Measurements from ENCODE around the gene MSX1. TPM values are rescaled to one million over a fixed set of nuclear protein-coding genes. Genes with fewer than 3 reads are reported as not detected.

The MSX1 gene
- total RNA-seq, 2 experiments from 2014 or later = 0.16 to 2.1 TPM

DNA sequence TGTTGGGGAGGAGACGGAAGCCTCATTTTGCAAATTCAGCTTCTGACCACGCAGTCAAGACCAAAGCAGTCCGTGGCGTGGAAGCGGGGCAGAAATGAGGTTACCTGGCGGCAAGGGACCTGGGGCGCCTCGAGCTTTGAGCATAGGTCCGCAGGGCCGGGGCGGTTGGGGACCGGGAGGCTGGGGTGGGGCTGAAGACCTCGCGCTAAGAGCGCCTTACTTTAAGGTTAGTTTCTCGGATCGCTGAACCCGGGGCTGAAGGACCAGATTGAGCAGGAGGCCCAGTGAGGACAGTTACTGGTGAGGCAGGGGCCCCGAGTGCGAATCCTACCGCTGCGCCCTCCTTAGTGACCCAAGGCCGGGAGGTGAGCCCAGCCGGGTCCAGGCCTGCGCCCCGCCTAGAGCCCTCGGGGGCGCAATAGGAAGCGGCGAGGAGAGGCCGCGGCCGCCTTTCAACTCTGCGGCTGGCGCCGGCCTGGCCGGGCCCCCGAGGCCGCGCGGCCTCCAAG is 7.5 kb downstream of the MSX1 start:
- no peak overlapping the region for H3K4me2 ChIP-seq (ENCODE audit: low read length)
- TF ChIP-seq EZH2phosphoT487 (IDR thresholded peaks at IDR 0.05; ENCODE audit: borderline replicate concordance, low read depth, low read length) = no peak
- TF ChIP-seq, protein P1, sequence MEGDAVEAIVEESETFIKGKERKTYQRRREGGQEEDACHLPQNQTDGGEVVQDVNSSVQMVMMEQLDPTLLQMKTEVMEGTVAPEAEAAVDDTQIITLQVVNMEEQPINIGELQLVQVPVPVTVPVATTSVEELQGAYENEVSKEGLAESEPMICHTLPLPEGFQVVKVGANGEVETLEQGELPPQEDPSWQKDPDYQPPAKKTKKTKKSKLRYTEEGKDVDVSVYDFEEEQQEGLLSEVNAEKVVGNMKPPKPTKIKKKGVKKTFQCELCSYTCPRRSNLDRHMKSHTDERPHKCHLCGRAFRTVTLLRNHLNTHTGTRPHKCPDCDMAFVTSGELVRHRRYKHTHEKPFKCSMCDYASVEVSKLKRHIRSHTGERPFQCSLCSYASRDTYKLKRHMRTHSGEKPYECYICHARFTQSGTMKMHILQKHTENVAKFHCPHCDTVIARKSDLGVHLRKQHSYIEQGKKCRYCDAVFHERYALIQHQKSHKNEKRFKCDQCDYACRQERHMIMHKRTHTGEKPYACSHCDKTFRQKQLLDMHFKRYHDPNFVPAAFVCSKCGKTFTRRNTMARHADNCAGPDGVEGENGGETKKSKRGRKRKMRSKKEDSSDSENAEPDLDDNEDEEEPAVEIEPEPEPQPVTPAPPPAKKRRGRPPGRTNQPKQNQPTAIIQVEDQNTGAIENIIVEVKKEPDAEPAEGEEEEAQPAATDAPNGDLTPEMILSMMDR (conservative IDR thresholded peaks at IDR 0.05; ENCODE audit: low read length) = no peak
- no peak overlapping the region for H2AFZ ChIP-seq (ENCODE audit: low read length)
- BruUV-seq (replicated peaks) = no TSS peak
- H3K9me2 ChIP-seq (ENCODE audit: insufficient read depth, low read length) = no peaks in the 10 kb centered on the region
- H3K27ac ChIP-seq (ENCODE audit: low read depth, low read length, poor library complexity, severe bottlenecking) = no peak overlapping the region
- DNase-seq (ENCODE audit: low spot score) = no peak
- H4K20me1 ChIP-seq (ENCODE audit: insufficient read depth, low read length) = no peaks in the 10 kb centered on the region
- CTCF ChIA-PET (ENCODE audit: unreplicated experiment) = no interaction called here
- H3K79me2 ChIP-seq (ENCODE audit: insufficient read depth, low read depth, low read length) = no peaks in the 10 kb centered on the region
- H3K4me1 ChIP-seq (ENCODE audit: insufficient read depth, low read length, poor library complexity, severe bottlenecking) = no peaks in the 10 kb centered on the region
- no peak overlapping the region for H3K4me3 ChIP-seq (ENCODE audit: low read depth, low read length, poor library complexity, severe bottlenecking)
- POLR2A ChIA-PET = no interaction called here
- no peaks in the 10 kb centered on the region for H3K36me3 ChIP-seq (ENCODE audit: insufficient read depth, low read length)
- intact Hi-C loops (cut with micrococcal nuclease; ENCODE audit: unreplicated experiment) = no loop called here
- no peaks in the 10 kb centered on the region for H3K9me3 ChIP-seq (ENCODE audit: low read length)

DNA sequence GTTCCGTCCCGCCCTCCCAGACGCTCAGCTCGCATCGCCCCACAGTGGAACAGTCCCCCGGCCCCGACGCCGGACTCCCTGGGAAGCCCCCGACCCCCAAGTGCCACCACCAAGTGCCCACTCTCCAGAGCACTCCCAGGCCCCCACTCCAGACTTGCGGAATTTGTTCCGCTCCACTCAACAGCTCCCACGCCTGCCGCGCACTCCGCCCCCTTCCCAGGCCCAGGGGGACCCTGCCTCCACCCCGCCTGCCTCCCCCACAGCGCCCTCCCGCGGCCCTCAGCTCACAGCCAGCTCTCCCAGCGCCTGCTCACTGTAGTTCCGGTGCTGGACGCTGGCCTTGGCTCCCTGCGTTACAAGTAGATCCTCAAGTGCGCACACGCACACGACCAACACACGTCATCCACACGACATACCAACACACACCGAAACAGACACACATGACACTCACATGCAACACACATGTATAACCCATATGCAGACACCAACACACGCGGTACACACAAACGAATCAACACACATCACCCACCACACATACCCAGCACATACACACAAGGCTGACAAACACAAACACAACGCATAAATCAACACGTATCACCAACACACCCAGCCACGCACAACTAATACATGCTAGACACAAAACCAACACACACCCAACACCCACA is 8.0 kb downstream of the MSX1 start:
- Histone ChIP-seq H3K4me3 (ENCODE audit: low read depth, low read length, poor library complexity, severe bottlenecking) (no peak overlapping the region), H2AFZ (ENCODE audit: low read length) (no peak overlapping the region), H4K20me1 (ENCODE audit: insufficient read depth, low read length) (no peaks in the 10 kb centered on the region), H3K9me3 (ENCODE audit: low read length) (no peaks in the 10 kb centered on the region), H3K27ac (ENCODE audit: low read depth, low read length, poor library complexity, severe bottlenecking) (no peak overlapping the region), H3K4me2 (ENCODE audit: low read length) (no peak overlapping the region), H3K79me2 (ENCODE audit: insufficient read depth, low read depth, low read length) (no peaks in the 10 kb centered on the region), H3K36me3 (ENCODE audit: insufficient read depth, low read length) (no peaks in the 10 kb centered on the region), H3K4me1 (ENCODE audit: insufficient read depth, low read length, poor library complexity, severe bottlenecking) (no peaks in the 10 kb centered on the region), H3K9me2 (ENCODE audit: insufficient read depth, low read length) (no peaks in the 10 kb centered on the region)
- POLR2A ChIA-PET = no interaction called here
- DNase-seq (ENCODE audit: low spot score) = no peak
- TF ChIP-seq EZH2phosphoT487 (IDR thresholded peaks at IDR 0.05; ENCODE audit: borderline replicate concordance, low read depth, low read length) = no peak
- intact Hi-C loops (cut with micrococcal nuclease; ENCODE audit: unreplicated experiment) = no loop called here
- CTCF ChIA-PET (ENCODE audit: unreplicated experiment) = no interaction called here
- BruUV-seq (replicated peaks) = no TSS peak

DNA sequence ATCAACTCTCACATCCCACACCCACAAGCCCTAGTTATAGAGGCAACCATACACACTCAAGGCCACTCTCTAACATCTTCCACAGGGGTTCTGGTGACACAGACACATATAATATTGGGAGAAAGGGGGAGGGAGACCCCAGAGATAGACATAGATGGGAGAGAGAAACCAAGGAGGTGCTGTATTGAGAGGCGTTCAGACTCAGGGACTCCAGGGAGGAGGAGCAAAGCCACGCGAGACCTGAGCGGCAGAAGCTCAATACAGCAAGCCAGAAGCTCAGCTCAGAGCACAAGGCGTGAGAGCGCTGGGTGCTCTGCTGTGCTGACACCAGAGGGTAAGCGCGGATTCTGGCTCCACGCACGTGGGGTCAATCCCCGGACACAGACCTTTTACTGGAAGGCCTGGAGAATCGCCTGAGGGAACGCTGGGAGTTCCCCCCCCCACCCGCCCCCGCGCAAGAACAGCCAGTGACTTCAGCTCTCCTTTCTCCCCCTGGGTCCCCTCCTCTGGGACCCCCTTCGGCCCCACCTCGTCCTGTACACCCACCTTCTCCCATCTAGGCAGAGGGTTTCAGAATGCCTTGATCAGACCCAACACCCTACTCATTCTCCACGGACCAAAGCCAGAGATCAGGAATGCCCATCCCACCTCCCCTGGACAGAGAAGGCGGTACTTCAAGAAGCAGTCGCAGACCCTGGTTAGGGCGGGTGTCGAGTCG is 8.7 kb downstream of the MSX1 start:
- intact Hi-C loops (cut with micrococcal nuclease; ENCODE audit: unreplicated experiment) = no loop called here

More for the DNA sequence above, 8.7 kb downstream of the MSX1 start:
- Histone ChIP-seq H4K20me1 (ENCODE audit: insufficient read depth, low read length) (no peaks in the 10 kb centered on the region), H3K4me1 (ENCODE audit: insufficient read depth, low read length, poor library complexity, severe bottlenecking) (no peaks in the 10 kb centered on the region), H3K4me2 (ENCODE audit: low read length) (no peak overlapping the region), H3K9me2 (ENCODE audit: insufficient read depth, low read length) (no peaks in the 10 kb centered on the region), H3K36me3 (ENCODE audit: insufficient read depth, low read length) (no peaks in the 10 kb centered on the region), H3K9me3 (ENCODE audit: low read length) (no peaks in the 10 kb centered on the region), H3K27ac (ENCODE audit: low read depth, low read length, poor library complexity, severe bottlenecking) (no peak overlapping the region), H2AFZ (ENCODE audit: low read length) (no peak overlapping the region), H3K79me2 (ENCODE audit: insufficient read depth, low read depth, low read length) (no peaks in the 10 kb centered on the region), H3K4me3 (ENCODE audit: low read depth, low read length, poor library complexity, severe bottlenecking) (no peak overlapping the region)
- no TSS peak for BruUV-seq (replicated peaks)
- ChIA-PET CTCF (ENCODE audit: unreplicated experiment) (no interaction called here), POLR2A (no interaction called here)
- no peak for TF ChIP-seq EZH2phosphoT487 (IDR thresholded peaks at IDR 0.05; ENCODE audit: borderline replicate concordance, low read depth, low read length)
- TF ChIP-seq, protein P1 (conservative IDR thresholded peaks at IDR 0.05; ENCODE audit: low read length) = no peak
- no peak for DNase-seq (ENCODE audit: low spot score)
